ENCODE data around the gene AFF3.
"Not testable (repeated sequence)": the region's sequence is repeated elsewhere in the genome, so short reads cannot be mapped to it uniquely, and the experiment has no call there.

AFF3 gene

GRCh38 chr2:100105678-100106054 lies 36.7 kb downstream of the AFF3 start:
- DNase-seq = no peak

GRCh38 chr2:100104718-100105677 lies 37.4 kb downstream of the AFF3 start:
- peak in 1 of 2 donors; percentile 27 for DNase-seq

- not testable (repeated sequence) for DNase-seq
Observed at GRCh38 chr2:100104265-100104664, 38.1 kb downstream of the AFF3 start.

GRCh38 chr2:100103527-100104252 lies 38.7 kb downstream of the AFF3 start:
- DNase-seq = not testable (repeated sequence)

GRCh38 chr2:100102466-100103180 lies 39.8 kb downstream of the AFF3 start:
- DNase-seq = not testable (repeated sequence)

- not testable (repeated sequence) for DNase-seq
Observed at GRCh38 chr2:100098855-100099254, 43.5 kb downstream of the AFF3 start.

- DNase-seq = not testable (repeated sequence)
Observed at GRCh38 chr2:100097611-100098294, 44.6 kb downstream of the AFF3 start.

GRCh38 chr2:100095845-100096244 lies 46.5 kb downstream of the AFF3 start:
- not testable (repeated sequence) for DNase-seq

- DNase-seq = not testable (repeated sequence)
Observed at GRCh38 chr2:100091807-100092206, 50.6 kb downstream of the AFF3 start.

GRCh38 chr2:100085744-100086143 lies 56.6 kb downstream of the AFF3 start:
- DNase-seq = not testable (repeated sequence)

GRCh38 chr2:100083421-100084216 lies 58.8 kb downstream of the AFF3 start:
- DNase-seq = not testable (repeated sequence)

- DNase-seq = not testable (repeated sequence)
Observed at GRCh38 chr2:100082302-100082978, 60.0 kb downstream of the AFF3 start.

- DNase-seq = no peak
Observed at GRCh38 chr2:100077935-100078334, 64.5 kb downstream of the AFF3 start.

- no peak for DNase-seq
Observed at GRCh38 chr2:100077456-100077855, 64.9 kb downstream of the AFF3 start.

- DNase-seq = no peak
Observed at GRCh38 chr2:100075532-100075931, 66.9 kb downstream of the AFF3 start.

GRCh38 chr2:100073110-100073509 lies 69.3 kb downstream of the AFF3 start:
- no peak for DNase-seq

- no peak for DNase-seq
Observed at GRCh38 chr2:100072503-100072902, 69.9 kb downstream of the AFF3 start.

- DNase-seq = peak in 1 of 2 donors; percentile 5
Observed at GRCh38 chr2:100071335-100072043, 70.9 kb downstream of the AFF3 start.

- DNase-seq = no peak
Observed at GRCh38 chr2:100070078-100070477, 72.3 kb downstream of the AFF3 start.

GRCh38 chr2:100068395-100068794 lies 74.0 kb downstream of the AFF3 start:
- no peak for DNase-seq

Data from CD4-positive, alpha-beta T cell treated with Interleukin-1 beta for 1 hour (primary cell).